Panc1 (cell line): ENCODE results near the gene CRTC1. TPM values are rescaled to one million over a fixed set of nuclear protein-coding genes. Genes with fewer than 3 reads are reported as not detected.

ENCODE experiments used
- ATAC-seq: fragments of 200-7000 bp; cut with Tn5 transposase; 2 replicates; pipeline ENCODE4 v1.9.1; 2020; ENCODE audit warnings: mild to moderate bottlenecking, moderate library complexity
- BruUV-seq: library from RNA; stranded (reverse); fragments of 400-500 nt; replicated peaks from 2 replicates; lab custom pipeline; 2021; lab: Mats Ljungman, UMichigan
- CTCF ChIA-PET: fragments of 300-600 bp; sonication (Branson Sonifier 250); formaldehyde crosslinking; loops from one replicate; lab custom pipeline; 2022; ENCODE audit warnings: antibody characterized with exemption; lab: Charles Lee
- POLR2A ChIA-PET: fragments of 300-600 bp; sonication (Branson Sonifier 250); formaldehyde crosslinking; loops from one replicate; lab custom pipeline; 2022; ENCODE audit warnings: antibody characterized with exemption; lab: Charles Lee
- DNase-seq: peaks from one replicate; pipeline ENCODE4 v3.0.0-alpha.2; 2010; ENCODE audit warnings: low read depth, low spot score
- H3K27ac ChIP-seq: 2 replicates; pipeline ENCODE4 v1.5.1; 2011; ENCODE audit warnings: mild to moderate bottlenecking, low read length, inconsistent platforms
- H3K27me3 ChIP-seq: fragments of 200-500 bp; sonication (Bioruptor generic); 2 replicates; pipeline ENCODE4 v1.6.0; 2014; ENCODE audit warnings: low read length, inconsistent platforms; ENCODE audit not compliant: control insufficient read depth, insufficient read depth
- H3K36me3 ChIP-seq: fragments of 200-500 bp; sonication (Bioruptor generic); 2 replicates; pipeline ENCODE4 v1.5.1; 2014; ENCODE audit warnings: inconsistent platforms, mild to moderate bottlenecking, low read length, moderate library complexity; ENCODE audit not compliant: control insufficient read depth, insufficient read depth
- H3K4me1 ChIP-seq: 2 replicates; pipeline ENCODE4 v1.5.1; 2011; ENCODE audit warnings: inconsistent platforms, mild to moderate bottlenecking, low read length, moderate library complexity; ENCODE audit not compliant: control insufficient read depth, insufficient read depth
- H3K4me3 ChIP-seq, 2 experiments: 2 replicates each; pipeline ENCODE4 v1.5.1; 2011 to 2012; ENCODE audit warnings: low read depth in 2 of 2, low read length in 2 of 2, mild to moderate bottlenecking in 2 of 2, inconsistent platforms in 1 of 2, moderate library complexity in 1 of 2
- H3K9me3 ChIP-seq: fragments of 200-500 bp; sonication (Bioruptor generic); 2 replicates; pipeline ENCODE4 v1.5.1; 2014; ENCODE audit warnings: low read depth, mild to moderate bottlenecking, inconsistent platforms, low read length, moderate library complexity; ENCODE audit not compliant: control insufficient read depth, insufficient read depth
- POLR2AphosphoS5 ChIP-seq: IDR thresholded peaks from 2 replicates; pipeline ENCODE4 v1.6.1; 2012; ENCODE audit warnings: mild to moderate bottlenecking, low read depth, low read length, moderate library complexity
- SIN3A ChIP-seq: IDR thresholded peaks from 2 replicates; pipeline ENCODE4 v1.6.1; 2012; ENCODE audit warnings: low read depth, mild to moderate bottlenecking, low read length, moderate library complexity, borderline replicate concordance; ENCODE audit not compliant: insufficient read depth
- TCF7L2 ChIP-seq: IDR thresholded peaks from 2 replicates; pipeline ENCODE4 v1.6.1; 2011; ENCODE audit warnings: mild to moderate bottlenecking, low read depth, low read length, inconsistent platforms
- in situ Hi-C: cut with HindIII; loops from 2 replicates; pipeline ENCODE4 v1.10.0; 2016; ENCODE audit warnings: low sequenced_read_pairs, low pct_unique_long_range_greater_than_20kb
- intact Hi-C: fragments of 100-400 bp; cut with micrococcal nuclease; formaldehyde crosslinking; loops from one replicate; pipeline ENCODE4 v1.10.0; 2022; ENCODE audit not compliant: unreplicated experiment
- total RNA-seq: library from RNA; stranded (reverse); gene quantifications from one replicate; pipeline ENCODE4 v1.2.1, GENCODE V29; 2021; ENCODE audit not compliant: unreplicated experiment
- TF ChIP-seq, protein P1 (sequence below): fragments of 450-650 bp; IDR thresholded peaks from 2 replicates; pipeline ENCODE4 v1.5.1; 2017; ENCODE audit warnings: mild to moderate bottlenecking
- TF ChIP-seq, protein P2 (sequence below), 2 experiments: IDR thresholded peaks; 2 replicates each; pipeline ENCODE4 v1.6.1; 2011 to 2012; ENCODE audit warnings: low read depth in 2 of 2, control low read depth in 1 of 2, low read length in 1 of 2, mild to moderate bottlenecking in 1 of 2, moderate library complexity in 1 of 2; ENCODE audit not compliant: insufficient read depth in 1 of 2

Gene CRTC1
- total RNA-seq, 1 experiment from 2014 or later: 18.2 TPM

DNA sequence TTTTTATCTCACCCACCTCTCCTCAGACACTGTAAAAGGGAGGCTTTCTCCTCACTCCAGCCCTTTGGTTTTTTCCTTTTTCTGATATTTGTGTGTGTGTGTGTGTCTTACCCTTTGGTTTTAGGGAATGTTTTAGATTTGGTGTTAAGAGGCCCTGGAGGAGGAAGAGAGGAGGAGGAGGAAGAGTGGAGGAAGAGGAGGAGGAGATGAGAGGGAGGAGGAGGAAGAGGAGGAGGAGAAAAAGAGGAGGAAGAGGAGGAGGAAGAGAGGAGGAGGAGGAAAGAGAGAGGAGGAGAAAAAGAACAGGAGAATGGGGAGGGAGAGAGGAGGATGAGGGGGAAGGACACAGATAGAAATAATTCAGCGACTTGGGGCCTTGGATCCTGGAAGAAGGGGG, 36.1 kb upstream of the CRTC1 start:
- POLR2A ChIA-PET: no interaction called here
- in situ Hi-C loops: no loop called here
- Histone ChIP-seq H3K4me1 (no peaks in the 10 kb centered on the region), H3K36me3 (no peaks in the 10 kb centered on the region), H3K4me3 (no peak overlapping the region), H3K9me3 (no peaks in the 10 kb centered on the region), H3K27me3 (no peaks in the 10 kb centered on the region), H3K27ac (no peak overlapping the region)
- CTCF ChIA-PET: interaction anchor here (0.5 kb wide), 1 partner anchor 47 kb away, joined by 4 read pairs; no protein-coding TSS in a partner anchor
- ATAC-seq: no peak
- TF ChIP-seq, protein P1, sequence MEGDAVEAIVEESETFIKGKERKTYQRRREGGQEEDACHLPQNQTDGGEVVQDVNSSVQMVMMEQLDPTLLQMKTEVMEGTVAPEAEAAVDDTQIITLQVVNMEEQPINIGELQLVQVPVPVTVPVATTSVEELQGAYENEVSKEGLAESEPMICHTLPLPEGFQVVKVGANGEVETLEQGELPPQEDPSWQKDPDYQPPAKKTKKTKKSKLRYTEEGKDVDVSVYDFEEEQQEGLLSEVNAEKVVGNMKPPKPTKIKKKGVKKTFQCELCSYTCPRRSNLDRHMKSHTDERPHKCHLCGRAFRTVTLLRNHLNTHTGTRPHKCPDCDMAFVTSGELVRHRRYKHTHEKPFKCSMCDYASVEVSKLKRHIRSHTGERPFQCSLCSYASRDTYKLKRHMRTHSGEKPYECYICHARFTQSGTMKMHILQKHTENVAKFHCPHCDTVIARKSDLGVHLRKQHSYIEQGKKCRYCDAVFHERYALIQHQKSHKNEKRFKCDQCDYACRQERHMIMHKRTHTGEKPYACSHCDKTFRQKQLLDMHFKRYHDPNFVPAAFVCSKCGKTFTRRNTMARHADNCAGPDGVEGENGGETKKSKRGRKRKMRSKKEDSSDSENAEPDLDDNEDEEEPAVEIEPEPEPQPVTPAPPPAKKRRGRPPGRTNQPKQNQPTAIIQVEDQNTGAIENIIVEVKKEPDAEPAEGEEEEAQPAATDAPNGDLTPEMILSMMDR: no peak
- TF ChIP-seq, protein P2, sequence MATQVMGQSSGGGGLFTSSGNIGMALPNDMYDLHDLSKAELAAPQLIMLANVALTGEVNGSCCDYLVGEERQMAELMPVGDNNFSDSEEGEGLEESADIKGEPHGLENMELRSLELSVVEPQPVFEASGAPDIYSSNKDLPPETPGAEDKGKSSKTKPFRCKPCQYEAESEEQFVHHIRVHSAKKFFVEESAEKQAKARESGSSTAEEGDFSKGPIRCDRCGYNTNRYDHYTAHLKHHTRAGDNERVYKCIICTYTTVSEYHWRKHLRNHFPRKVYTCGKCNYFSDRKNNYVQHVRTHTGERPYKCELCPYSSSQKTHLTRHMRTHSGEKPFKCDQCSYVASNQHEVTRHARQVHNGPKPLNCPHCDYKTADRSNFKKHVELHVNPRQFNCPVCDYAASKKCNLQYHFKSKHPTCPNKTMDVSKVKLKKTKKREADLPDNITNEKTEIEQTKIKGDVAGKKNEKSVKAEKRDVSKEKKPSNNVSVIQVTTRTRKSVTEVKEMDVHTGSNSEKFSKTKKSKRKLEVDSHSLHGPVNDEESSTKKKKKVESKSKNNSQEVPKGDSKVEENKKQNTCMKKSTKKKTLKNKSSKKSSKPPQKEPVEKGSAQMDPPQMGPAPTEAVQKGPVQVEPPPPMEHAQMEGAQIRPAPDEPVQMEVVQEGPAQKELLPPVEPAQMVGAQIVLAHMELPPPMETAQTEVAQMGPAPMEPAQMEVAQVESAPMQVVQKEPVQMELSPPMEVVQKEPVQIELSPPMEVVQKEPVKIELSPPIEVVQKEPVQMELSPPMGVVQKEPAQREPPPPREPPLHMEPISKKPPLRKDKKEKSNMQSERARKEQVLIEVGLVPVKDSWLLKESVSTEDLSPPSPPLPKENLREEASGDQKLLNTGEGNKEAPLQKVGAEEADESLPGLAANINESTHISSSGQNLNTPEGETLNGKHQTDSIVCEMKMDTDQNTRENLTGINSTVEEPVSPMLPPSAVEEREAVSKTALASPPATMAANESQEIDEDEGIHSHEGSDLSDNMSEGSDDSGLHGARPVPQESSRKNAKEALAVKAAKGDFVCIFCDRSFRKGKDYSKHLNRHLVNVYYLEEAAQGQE (IDR thresholded peaks at IDR 0.05; ENCODE audit: insufficient read depth in 1 of 2, low read depth in 2 of 2, low read length in 1 of 2): no peak
- TF ChIP-seq POLR2AphosphoS5: no peak
- no peak for TF ChIP-seq TCF7L2
- TF ChIP-seq SIN3A: no peak
- no peak for DNase-seq
- intact Hi-C loops: no loop called here
- BruUV-seq: no TSS peak

DNA sequence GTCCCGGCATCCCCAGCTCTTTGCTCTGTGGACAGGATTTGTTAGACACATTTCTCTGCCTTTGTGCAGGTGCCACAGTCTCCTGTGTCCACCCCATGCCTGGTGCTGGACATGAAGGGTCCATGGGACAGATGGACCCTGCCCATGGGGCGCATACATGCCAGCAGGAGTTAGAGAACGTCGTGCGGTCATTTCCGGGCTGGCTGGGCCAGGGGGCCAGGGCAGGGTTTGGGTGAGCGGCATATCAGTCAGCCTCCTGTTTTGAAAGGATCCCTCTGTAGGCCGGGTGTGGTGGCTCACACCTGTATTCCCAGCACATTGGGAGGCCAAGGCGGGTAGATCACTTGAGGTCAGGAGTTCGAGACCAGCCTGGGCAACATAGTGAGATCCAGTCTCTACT, 35.7 kb upstream of the CRTC1 start:
- H3K9me3 ChIP-seq: no peaks in the 10 kb centered on the region
- no peaks in the 10 kb centered on the region for H3K27me3 ChIP-seq
- in situ Hi-C loops (no loop called here), intact Hi-C loops (no loop called here)
- ATAC-seq (no peak), DNase-seq (no peak)
- CTCF ChIA-PET: no interaction called here
- no peaks in the 10 kb centered on the region for H3K4me1 ChIP-seq
- no peak overlapping the region for H3K4me3 ChIP-seq
- TF ChIP-seq POLR2AphosphoS5 (no peak), SIN3A (no peak), TCF7L2 (no peak)
- TF ChIP-seq, protein P1: no peak
- TF ChIP-seq, protein P2 (IDR thresholded peaks at IDR 0.05; ENCODE audit: insufficient read depth in 1 of 2, low read depth in 2 of 2, low read length in 1 of 2): no peak
- H3K36me3 ChIP-seq: no peaks in the 10 kb centered on the region
- H3K27ac ChIP-seq: no peak overlapping the region
- no TSS peak for BruUV-seq
- POLR2A ChIA-PET: no interaction called here
